ENCODE measurements around the gene KCNQ4.

Gene KCNQ4

DNA sequence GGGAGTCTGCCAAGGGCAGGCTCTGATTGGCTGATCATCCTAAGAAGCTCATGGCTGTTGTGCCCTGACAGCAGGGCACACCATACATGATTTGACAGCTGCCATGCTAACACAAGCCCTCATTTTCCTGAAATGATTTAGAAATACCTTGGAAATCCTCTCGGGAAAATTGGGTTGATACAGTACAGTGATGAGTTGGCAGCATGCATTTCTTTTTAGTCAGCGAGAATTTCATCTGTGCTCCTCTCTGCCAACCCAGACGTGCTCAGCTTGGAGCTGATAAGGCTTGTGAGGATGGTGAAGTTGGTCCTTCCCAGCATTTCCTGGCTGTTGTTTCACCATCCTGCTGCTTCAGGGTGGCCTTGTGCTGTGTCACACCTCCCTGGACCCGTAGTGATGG is 22.6 kb upstream of the KCNQ4 start:
- Histone ChIP-seq H2AFZ (ENCODE audit: low read depth, low read length) (no peak overlapping the region), H3K4me1 (ENCODE audit: insufficient read depth, low read length) (no peaks in the 10 kb centered on the region), H3K9me3 (ENCODE audit: low read length) (no peaks in the 10 kb centered on the region), H3K4me3 (ENCODE audit: low read length) (no peak overlapping the region), H3K27me3 (ENCODE audit: insufficient read depth, low read length) (no peaks in the 10 kb centered on the region), H3K36me3 (ENCODE audit: insufficient read depth, low read length) (peaks cover 90% of the 10 kb centered on the region)

DNA sequence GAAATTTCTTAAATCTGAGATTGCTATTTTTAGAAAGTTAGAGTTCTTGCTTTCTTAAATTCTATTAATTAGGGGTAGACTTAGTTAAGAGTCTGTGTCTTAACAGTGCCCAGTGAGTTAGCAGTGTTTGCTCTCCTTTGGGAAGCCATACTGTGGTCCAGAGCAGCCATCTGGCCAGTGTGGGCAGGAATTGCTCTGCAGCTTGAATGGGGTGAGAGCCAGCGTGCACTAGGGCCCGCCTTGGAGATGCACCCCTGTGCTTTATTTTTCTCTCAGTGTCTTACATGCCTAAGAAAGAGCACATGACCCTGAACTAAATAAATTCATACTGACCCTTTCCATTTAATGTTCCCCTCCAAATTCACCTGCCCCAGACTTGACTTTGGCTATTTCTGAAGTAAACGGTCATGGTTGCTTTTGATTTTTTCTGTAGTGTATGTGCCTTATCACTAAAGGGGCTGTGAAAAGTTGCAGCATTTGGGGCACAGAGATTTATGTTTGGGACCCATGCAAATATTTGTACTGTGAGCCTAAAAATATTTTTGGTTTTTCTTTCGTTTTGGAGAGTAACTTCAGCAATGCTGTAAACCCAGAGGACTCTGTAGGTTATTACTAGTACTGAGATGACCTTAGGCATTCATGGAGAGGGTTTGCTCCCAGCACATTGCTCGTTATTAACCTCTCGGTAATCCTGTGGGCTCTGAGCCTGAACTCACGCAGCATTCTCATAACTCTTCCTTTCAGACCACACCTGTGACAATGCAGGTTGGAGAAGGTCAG is 21.3 kb upstream of the KCNQ4 start:
- Histone ChIP-seq H3K9me3 (ENCODE audit: low read length) (no peaks in the 10 kb centered on the region), H2AFZ (ENCODE audit: low read depth, low read length) (no peak overlapping the region), H3K27me3 (ENCODE audit: insufficient read depth, low read length) (no peaks in the 10 kb centered on the region), H3K4me3 (ENCODE audit: low read length) (no peak overlapping the region), H3K4me1 (ENCODE audit: insufficient read depth, low read length) (no peaks in the 10 kb centered on the region), H3K36me3 (ENCODE audit: insufficient read depth, low read length) (peaks cover 90% of the 10 kb centered on the region)

DNA sequence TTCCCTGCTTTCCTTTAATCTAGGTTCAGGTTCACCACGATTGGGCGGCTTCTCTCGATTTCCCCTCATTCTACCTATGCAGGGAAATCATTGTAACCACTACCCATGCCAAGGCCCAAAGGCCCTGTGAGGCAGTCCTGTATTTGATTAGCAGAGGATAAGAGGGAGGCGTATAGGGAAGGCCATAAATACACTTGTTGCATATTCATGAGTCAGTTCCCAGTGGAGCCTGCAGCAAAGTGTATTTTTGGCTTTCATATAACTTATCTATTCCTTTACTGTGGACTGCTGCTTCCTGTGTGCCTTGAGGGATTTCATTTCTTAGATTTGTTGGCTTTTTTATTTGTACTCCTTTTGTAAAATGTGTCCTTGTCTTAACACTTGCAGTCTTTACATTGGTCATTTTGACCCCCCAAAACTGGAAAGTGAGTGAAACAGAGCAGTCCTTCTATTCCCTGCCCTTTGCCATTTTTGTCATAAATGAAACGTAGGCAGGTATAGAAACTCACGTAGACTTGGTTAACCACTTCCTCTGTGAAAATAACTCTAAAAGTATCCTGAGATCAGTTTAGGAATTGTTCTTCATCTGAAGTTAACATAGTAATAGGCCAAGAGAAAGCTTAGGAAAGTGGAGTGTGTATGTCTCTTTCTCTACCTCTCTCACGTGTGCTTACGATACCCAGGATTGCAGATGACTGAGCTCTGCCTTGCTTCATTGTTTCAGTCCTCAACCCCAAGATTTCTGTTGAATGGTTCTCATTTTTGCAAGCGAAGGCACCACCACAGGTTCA is 19.6 kb upstream of the KCNQ4 start:
- no peaks in the 10 kb centered on the region for H3K4me1 ChIP-seq (ENCODE audit: insufficient read depth, low read length)
- no peak overlapping the region for H3K4me3 ChIP-seq (ENCODE audit: low read length)
- peaks cover 88% of the 10 kb centered on the region for H3K36me3 ChIP-seq (ENCODE audit: insufficient read depth, low read length)
- H3K9me3 ChIP-seq (ENCODE audit: low read length): no peaks in the 10 kb centered on the region
- no peaks in the 10 kb centered on the region for H3K27me3 ChIP-seq (ENCODE audit: insufficient read depth, low read length)
- no peak overlapping the region for H2AFZ ChIP-seq (ENCODE audit: low read depth, low read length)

DNA sequence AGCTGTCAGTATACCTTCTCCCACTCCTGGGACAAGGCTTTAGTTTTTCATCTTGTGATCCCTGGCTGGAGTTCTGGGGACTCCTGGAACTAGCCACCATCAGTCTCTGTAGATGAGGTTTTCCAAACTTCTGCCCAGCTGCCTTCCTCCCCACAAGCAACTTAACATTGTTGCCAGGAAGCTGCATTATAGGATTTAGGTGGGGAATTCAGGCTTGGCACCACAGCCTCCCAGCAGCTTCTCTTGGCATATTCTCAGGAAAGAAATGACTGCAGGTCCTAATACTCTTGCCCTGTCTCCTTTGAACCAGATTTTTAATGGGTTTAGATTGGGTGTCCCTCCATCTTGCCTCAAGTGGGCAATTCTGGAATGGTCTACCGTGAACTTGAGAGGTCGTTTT is 18.6 kb upstream of the KCNQ4 start:
- H3K27me3 ChIP-seq (ENCODE audit: insufficient read depth, low read length): no peaks in the 10 kb centered on the region
- no peak overlapping the region for H3K4me3 ChIP-seq (ENCODE audit: low read length)
- no peak overlapping the region for H2AFZ ChIP-seq (ENCODE audit: low read depth, low read length)
- H3K9me3 ChIP-seq (ENCODE audit: low read length): no peaks in the 10 kb centered on the region
- H3K36me3 ChIP-seq (ENCODE audit: insufficient read depth, low read length): peaks cover 88% of the 10 kb centered on the region
- no peaks in the 10 kb centered on the region for H3K4me1 ChIP-seq (ENCODE audit: insufficient read depth, low read length)

DNA sequence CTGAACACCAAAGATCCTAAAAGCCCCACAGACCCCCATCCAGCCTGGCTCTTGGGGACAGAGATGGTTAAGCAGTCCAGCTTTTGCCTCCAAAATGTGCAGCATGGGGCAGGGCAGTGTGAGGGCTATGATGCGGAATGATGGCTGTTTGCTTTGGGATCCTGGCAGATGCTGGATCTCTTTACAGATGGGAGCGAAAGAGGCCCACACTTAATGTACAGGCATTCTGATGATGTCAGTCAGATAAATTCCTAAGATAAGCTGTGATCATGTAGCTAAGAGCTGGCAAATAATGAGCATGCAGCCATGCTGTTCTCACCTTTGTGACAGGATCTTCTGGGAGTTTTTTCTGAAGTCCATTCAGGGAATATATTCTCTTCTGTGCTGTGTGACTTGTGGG is 17.6 kb upstream of the KCNQ4 start:
- Histone ChIP-seq H2AFZ (ENCODE audit: low read depth, low read length) (no peak overlapping the region), H3K4me3 (ENCODE audit: low read length) (no peak overlapping the region), H3K36me3 (ENCODE audit: insufficient read depth, low read length) (peaks cover 90% of the 10 kb centered on the region), H3K9me3 (ENCODE audit: low read length) (no peaks in the 10 kb centered on the region), H3K4me1 (ENCODE audit: insufficient read depth, low read length) (no peaks in the 10 kb centered on the region), H3K27me3 (ENCODE audit: insufficient read depth, low read length) (no peaks in the 10 kb centered on the region)

DNA sequence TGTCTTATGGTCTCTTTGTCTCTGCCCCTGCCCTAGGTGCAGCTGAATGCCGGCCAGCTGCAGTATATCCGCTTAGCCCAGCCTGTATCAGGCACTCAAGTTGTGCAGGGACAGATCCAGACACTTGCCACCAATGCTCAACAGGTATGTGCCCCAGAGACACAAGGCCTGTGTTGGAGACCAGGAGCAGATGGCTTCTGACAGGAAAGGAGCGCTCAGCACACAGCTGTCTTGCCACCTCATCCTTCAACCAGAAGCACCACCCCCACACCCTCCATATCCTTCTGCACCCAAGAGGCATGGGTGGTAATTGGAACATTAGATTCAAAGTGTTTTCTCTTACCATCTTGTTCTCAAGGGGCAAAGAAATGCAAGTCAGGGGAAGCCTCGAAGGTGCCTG is 17.0 kb upstream of the KCNQ4 start:
- Histone ChIP-seq H3K9me3 (ENCODE audit: low read length) (no peaks in the 10 kb centered on the region), H3K36me3 (ENCODE audit: insufficient read depth, low read length) (peaks cover 90% of the 10 kb centered on the region), H2AFZ (ENCODE audit: low read depth, low read length) (no peak overlapping the region), H3K4me3 (ENCODE audit: low read length) (no peak overlapping the region), H3K27me3 (ENCODE audit: insufficient read depth, low read length) (no peaks in the 10 kb centered on the region), H3K4me1 (ENCODE audit: insufficient read depth, low read length) (no peaks in the 10 kb centered on the region)

DNA sequence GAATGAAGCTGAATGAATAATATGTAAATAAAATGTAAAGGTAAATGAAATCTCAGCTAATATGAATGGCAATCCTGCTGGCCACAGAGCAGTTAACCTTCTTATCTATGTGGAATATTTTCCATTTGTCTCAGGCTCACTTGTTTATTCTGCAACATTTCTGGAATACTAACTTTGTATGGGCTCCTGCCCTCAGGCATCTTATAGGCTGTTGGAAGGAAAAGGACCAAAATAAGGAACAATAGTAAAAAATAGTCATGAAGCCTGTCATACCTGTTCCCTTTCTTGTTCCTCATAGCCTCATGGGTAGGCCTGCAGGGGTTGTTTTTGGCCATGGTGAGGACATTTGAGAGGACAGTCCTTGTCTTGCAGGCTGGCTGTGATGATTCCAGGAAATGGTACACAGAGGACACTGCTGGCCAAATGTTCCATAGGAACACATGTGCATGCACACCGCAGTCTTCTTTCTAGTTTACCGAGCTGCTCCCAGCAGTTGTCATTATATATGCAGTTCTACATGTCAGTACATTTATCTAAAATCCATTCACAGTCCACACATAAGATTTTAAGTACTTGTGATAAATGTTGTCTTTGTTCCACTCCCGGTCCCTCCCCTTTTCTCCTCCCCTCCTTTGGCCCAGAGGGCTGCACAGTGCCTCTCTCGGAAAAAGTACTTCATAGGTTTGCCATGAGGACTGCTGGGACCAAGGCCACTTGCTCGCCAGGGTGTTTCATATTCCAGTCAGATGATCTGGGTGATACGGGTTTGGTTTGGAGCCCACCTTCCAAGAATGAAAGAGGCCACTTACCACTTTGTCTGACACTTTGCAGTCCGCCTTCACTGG is 15.2 kb upstream of the KCNQ4 start:
- no peaks in the 10 kb centered on the region for H3K9me3 ChIP-seq (ENCODE audit: low read length)
- H3K4me3 ChIP-seq (ENCODE audit: low read length): no peak overlapping the region
- peaks cover 86% of the 10 kb centered on the region for H3K36me3 ChIP-seq (ENCODE audit: insufficient read depth, low read length)
- H3K27me3 ChIP-seq (ENCODE audit: insufficient read depth, low read length): no peaks in the 10 kb centered on the region
- H3K4me1 ChIP-seq (ENCODE audit: insufficient read depth, low read length): no peaks in the 10 kb centered on the region
- H2AFZ ChIP-seq (ENCODE audit: low read depth, low read length): no peak overlapping the region

DNA sequence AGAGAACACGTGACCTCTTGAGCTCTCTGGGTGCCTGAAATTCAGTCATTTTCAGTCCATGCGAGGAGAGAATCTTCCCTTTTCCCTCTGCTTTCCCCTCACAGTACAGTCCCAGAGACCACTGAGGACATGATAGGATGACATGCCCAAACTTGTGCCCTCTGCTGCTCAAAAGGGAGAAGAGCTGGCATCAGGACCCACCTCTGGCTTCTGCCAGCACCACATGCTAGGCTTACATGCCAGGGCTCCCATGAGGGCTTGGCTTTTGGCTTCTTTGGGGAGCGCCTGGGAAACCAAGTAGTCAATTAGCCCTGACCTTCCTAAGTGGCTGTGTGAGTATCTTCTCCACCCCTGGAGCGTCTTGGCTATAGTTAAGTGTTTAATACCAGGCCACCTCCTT is 13.8 kb upstream of the KCNQ4 start:
- no peaks in the 10 kb centered on the region for H3K27me3 ChIP-seq (ENCODE audit: insufficient read depth, low read length)

DNA sequence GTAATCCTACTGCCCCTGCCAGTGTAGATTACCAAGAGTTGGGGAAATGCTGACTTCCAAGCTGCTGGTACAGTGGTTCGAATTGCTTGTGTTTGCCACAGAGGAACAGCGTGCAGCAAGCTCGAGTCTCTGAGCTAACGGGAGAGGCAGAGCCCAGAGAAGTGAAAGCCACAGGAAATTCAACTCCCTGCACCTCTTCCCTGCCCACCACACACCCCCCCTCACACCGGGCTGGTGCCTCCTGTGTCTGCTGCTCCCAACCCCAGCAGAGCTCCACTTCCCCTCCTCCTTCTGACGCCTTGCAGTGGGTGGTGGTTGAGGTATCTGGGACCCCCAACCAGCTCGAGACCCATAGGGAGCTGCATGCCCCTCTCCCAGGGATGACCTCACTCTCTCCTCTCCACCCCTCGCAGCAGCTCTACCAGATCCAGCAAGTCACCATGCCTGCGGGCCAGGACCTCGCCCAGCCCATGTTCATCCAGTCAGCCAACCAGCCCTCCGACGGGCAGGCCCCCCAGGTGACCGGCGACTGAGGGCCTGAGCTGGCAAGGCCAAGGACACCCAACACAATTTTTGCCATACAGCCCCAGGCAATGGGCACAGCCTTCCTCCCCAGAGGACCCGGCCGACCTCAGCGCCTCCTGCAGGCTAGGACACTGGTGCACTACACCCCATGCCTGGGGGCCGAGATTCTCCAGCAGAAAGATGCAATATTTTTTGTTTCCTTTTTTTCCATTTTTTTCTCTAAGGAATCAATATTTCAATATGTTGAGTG is 13.1 kb upstream of the KCNQ4 start:
- Histone ChIP-seq H3K4me3 (ENCODE audit: low read length) (no peak overlapping the region), H2AFZ (ENCODE audit: low read depth, low read length) (no peak overlapping the region), H3K27me3 (ENCODE audit: insufficient read depth, low read length) (no peaks in the 10 kb centered on the region), H3K4me1 (ENCODE audit: insufficient read depth, low read length) (no peaks in the 10 kb centered on the region), H3K36me3 (ENCODE audit: insufficient read depth, low read length) (peaks cover 65% of the 10 kb centered on the region), H3K9me3 (ENCODE audit: low read length) (no peaks in the 10 kb centered on the region)

More for the DNA sequence above, 13.8 kb upstream of the KCNQ4 start:
- H2AFZ ChIP-seq (ENCODE audit: low read depth, low read length): no peak overlapping the region
- no peak overlapping the region for H3K4me3 ChIP-seq (ENCODE audit: low read length)
- H3K4me1 ChIP-seq (ENCODE audit: insufficient read depth, low read length): no peaks in the 10 kb centered on the region
- peaks cover 72% of the 10 kb centered on the region for H3K36me3 ChIP-seq (ENCODE audit: insufficient read depth, low read length)
- no peaks in the 10 kb centered on the region for H3K9me3 ChIP-seq (ENCODE audit: low read length)

DNA sequence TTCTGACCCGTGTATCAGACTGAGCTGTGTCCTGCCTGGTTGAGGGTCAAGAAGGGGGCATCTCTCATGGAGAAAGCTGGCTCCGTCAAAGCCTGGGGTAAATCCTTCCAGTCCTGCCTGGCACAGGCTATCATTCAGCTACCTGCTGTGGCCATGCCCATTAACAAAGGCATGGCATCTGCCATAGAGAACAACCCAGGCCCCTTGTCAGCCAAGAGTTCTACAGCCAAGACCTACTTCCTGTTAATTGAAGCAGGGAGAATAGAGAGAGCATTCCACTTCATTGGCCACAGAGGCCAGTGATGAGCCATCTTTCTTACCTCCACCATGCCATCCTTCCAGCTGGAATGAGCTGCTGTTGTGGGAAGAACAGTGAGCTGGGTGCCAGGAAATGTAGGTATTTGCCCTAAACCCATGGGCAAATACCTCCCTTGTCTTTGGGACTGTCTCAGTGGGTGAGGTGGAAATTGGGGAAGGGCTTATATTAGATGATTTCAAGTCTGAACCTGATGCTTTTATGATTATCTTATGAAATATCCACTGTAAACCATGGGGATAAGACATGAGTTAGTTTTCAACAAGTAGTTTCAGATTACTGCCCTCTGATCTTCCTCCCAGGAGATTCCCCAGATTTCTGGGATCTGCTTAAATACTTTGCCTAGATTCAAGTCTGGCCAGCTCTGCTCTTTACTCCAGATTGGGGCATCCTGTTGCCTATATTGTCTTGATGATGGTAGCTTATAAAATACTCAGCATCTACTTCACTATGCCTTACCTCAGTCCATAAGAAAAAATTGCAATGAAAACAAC is 11.2 kb upstream of the KCNQ4 start:
- no peaks in the 10 kb centered on the region for H3K4me1 ChIP-seq (ENCODE audit: insufficient read depth, low read length)
- no peak overlapping the region for H2AFZ ChIP-seq (ENCODE audit: low read depth, low read length)
- H3K36me3 ChIP-seq (ENCODE audit: insufficient read depth, low read length): peaks cover 56% of the 10 kb centered on the region
- no peaks in the 10 kb centered on the region for H3K27me3 ChIP-seq (ENCODE audit: insufficient read depth, low read length)
- H3K9me3 ChIP-seq (ENCODE audit: low read length): peaks cover 7% of the 10 kb centered on the region
- H3K4me3 ChIP-seq (ENCODE audit: low read length): no peak overlapping the region

DNA sequence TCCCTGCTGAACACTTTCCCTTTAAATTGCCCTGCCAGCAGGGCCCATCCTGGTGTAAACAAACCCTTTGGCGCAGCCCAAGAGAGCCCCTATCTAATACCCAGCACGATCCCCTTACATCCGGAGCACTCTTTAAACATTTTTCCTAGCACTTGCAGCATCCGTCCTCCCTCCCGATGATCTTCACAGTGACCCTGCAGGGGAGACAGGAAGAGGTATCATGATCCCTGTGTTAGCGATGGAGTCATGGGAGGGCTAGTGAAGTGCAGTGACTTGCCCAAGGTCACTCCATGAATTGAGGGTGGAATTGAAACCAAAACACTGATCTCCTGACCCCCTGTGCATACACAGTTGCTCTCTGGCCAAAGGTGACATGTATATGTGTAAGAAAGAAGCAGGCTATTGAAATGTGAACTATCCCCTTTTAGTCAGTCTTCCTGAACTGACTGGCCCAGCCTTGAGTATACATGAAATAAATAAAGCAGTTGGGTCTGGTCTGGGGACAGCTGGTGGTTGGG is 9.8 kb upstream of the KCNQ4 start:
- H3K36me3 ChIP-seq (ENCODE audit: insufficient read depth, low read length): peaks cover 46% of the 10 kb centered on the region
- peaks cover 7% of the 10 kb centered on the region for H3K9me3 ChIP-seq (ENCODE audit: low read length)

More for the DNA sequence above, 9.8 kb upstream of the KCNQ4 start:
- H3K4me3 ChIP-seq (ENCODE audit: low read length): no peak overlapping the region
- H3K4me1 ChIP-seq (ENCODE audit: insufficient read depth, low read length): no peaks in the 10 kb centered on the region
- H2AFZ ChIP-seq (ENCODE audit: low read depth, low read length): no peak overlapping the region
- no peaks in the 10 kb centered on the region for H3K27me3 ChIP-seq (ENCODE audit: insufficient read depth, low read length)
